HG02943 (cell line): ENCODE measurements around the gene PLXNB3.
"Not testable (repeated sequence)": the region's sequence is repeated elsewhere in the genome, so short reads cannot be mapped to it uniquely, and the experiment has no call there.

Source experiments
- ATAC-seq: cut with Tn5 transposase; IDR thresholded peaks from one replicate; pipeline ENCODE4 v1.9.1; 2021; ENCODE audit warnings: mild to moderate bottlenecking, low read depth, moderate library complexity; ENCODE audit not compliant: unreplicated experiment

PLXNB3 gene

DNA sequence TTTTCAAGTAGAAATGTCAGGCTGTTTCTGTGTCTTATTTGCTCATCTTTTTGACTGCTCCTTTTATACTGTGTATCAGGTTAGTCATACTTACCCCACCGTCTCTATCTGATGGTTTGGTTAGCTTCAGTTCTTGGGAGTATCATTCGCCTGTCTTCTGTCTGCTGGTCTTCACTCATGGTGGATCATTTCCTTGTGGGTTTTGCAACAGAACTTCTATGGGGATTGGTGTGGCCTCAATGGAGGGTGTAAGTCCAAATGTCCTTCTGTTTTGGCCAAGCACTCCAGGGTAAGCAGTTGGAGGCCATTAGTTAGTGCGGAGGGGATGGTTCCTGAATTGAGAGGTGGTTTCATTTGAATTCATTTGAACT, 32.2 kb upstream of the PLXNB3 start:
- ATAC-seq, result no peak

DNA sequence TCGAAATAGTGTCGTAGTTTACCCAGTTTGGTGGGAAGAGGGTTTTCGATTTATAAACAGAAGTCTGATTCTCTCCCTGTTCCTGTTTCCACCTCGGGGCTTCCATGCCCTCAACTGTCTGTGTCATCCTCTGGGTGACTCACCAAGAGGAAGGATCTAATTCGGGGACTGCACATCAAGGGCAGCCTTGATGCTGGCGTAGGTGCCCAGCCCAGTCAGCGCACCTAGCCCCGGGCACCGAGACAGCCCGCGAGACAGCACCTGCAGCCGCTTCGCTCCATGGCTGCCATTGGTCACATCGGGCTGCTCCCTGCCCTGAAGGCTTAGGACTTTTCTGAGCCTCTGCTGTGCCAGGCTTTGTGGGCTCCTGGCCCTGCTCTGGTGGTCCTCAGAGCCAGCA, 31.6 kb upstream of the PLXNB3 start:
- ATAC-seq, result no peak

DNA sequence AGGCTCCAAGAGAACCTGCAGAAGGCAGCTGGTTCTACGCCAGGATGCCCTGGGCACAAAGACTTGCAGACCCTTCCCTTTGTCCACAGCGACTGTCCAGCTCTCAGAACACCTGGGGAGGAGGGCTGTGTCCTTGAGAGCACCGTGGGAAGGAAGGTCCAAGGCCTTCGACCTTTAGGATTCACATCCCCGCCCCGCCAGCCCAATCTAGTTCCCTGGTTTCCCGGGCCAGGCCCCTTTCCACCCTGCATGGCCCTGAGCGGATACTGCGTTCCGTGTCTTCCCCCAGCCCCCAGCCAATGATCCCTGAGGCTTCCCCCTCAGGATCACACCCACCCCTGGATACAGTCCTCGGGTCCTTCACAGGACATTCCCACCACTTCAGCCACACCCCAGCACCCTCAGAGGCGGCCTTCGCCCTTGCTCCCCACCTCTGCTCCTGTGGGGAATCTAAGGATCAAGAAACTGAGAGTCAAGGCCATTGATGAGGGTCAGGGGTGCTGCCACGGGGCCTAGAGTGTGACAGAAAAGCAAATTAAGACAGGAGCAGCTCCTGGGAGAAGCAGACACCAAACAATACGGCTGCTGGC, 30.3 kb upstream of the PLXNB3 start:
- no peak for ATAC-seq

DNA sequence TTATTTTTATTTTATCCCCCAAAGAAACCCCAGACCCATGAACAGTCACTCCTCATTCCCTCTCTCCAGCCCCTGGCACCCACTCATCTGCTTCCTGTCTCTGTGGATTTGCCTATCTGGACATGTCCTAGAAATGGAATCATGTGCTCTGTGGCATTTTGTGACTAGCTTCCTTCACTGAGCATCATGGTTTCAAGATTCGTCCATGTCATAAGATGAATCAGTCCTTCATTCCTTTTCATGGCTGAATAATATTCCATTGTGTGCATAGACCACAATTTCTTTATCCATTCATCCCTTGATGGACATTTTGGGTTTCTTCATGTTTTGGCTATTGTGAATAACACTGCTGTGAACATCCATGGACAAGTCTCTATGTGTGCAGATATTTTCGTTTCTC, 29.2 kb upstream of the PLXNB3 start:
- ATAC-seq, result no peak

DNA sequence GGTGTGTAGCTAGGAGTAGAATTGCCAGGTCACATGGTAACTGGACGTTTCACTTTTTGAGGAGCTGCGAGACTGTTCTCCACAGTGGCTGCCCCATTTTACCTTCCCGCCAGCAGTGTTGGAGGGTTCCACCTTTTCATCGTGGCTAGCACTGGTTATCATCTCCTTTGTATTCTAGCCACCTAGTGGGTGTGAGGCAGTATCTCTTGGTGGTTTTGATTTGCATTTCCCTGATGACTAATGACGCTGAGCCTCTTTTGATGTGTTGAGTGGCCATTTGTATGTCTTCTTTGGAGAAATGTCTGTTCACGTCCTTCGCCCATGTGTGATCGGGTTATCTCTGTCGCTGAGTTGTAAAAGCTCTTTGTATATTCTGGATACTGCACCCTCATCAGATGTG, 28.8 kb upstream of the PLXNB3 start:
- ATAC-seq, result no peak

DNA sequence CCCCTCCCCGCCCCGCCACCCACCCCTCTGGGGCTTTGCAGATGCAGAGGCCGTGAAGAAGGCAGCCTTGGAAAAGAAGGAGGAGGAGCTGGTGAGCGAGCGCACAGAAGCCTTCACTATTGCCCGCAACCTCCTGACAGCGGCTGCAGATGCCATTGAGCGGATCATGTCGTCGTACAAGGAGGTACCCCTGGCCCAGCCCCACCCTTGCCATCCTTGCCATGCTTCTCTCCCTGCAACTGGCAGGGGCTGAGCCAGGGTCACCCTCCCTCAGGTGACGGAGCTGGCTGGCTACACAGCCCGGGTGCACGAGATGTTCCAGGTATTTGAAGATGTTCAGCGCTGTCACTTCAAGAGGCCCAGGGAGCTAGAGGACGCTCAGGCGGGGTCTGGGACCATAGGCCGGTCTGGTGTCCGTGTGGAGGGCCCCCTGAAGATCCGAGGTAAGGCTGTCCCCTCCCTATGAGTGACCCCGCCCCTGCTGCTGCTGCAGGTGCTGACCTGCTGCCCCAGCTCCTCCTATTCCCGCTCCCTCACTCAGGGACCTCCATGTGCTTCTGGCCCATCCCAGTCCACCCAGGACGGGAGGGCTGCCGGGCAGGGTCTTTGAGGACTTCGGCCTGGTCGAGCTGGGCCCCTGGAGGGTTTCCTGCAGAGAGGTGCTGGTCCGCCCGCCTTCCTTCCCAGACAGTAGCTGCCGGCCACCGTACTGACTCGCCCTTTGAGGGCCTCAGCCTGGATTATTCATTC, 27.8 kb upstream of the PLXNB3 start:
- ATAC-seq, result no peak

DNA sequence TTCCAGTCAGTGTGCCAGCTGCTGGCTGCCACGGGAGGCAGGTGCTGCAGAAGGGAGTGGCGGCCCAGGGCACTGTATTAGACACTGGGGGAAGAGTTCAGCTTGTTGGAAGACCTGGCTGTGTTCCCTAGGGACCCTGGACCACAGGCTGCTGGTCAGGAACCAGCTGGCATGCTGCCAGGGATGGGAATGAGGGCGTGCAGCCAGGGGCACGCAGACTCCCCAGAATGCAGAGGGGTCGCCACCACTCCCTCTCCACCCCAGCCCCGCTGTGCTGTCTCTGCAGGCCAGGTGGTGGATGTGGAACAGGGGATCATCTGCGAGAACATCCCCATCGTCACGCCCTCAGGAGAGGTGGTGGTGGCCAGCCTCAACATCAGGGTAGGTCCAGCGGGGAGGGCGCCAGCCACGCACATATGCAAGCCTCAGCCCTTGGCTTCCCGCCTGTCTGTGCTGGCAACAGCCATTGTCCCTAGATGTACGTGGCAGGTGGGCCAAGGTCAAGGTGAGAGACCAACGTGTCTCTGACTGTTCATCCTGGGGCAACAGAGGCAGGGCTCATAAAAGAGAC, 27.1 kb upstream of the PLXNB3 start:
- ATAC-seq, result no peak

DNA sequence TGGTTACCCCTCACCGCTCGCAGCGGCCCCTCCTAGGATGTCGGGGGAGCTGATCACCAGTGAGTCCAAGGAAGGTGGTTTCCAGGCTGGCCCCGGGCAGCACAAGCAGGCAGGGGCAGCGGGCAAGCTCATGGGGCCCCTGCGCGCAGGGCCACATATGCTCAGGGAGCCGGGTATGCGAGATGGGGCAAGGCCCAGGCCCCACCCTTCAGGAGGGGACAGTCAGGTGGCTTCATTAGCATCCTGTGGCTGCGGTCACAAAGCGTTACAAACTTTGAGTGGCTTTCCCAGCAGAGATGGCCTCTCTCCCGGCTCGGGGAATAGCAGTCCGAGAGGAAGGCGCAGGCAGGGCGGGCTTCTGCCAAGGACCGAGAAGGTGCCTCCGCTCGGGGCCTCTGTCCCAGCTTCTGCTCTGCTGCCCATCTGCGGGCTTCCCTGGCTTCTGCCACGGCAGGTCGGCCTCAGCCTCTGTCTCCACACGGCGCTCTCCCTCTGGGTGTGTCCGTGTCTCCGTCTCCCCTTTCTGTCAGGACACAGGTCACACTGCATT, 25.9 kb upstream of the PLXNB3 start:
- no peak for ATAC-seq

DNA sequence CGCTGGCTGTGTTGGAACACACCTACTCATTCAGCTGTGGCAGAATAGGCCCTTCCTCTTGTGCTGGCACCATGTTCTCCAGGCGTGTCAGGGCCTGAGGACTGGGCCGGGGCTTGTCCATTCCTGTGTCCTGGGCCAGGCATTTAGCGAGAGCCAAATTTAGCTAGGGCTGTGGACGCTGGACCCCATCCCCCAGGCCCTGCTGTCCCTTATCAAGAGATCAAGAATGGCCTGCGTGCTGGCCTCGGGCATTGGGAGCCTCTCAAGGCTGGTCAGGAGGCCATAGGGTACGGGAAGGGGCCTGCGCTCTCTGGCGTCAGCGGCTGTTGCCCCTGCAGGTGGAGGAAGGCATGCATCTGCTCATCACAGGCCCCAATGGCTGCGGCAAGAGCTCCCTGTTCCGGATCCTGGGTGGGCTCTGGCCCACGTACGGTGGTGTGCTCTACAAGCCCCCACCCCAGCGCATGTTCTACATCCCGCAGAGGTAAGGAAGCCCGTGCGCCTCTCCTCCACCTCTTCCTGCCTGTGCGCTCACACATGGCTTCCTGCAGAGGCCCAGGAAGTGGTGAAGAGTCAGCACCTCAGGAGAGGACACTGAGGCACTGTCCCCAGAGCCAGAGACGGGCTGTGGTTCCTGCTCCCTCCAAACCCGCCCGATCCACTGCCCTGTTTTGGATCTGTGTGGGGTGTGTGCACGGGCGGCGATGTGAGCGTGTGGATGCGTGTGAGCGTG, 24.1 kb upstream of the PLXNB3 start:
- no peak for ATAC-seq

DNA sequence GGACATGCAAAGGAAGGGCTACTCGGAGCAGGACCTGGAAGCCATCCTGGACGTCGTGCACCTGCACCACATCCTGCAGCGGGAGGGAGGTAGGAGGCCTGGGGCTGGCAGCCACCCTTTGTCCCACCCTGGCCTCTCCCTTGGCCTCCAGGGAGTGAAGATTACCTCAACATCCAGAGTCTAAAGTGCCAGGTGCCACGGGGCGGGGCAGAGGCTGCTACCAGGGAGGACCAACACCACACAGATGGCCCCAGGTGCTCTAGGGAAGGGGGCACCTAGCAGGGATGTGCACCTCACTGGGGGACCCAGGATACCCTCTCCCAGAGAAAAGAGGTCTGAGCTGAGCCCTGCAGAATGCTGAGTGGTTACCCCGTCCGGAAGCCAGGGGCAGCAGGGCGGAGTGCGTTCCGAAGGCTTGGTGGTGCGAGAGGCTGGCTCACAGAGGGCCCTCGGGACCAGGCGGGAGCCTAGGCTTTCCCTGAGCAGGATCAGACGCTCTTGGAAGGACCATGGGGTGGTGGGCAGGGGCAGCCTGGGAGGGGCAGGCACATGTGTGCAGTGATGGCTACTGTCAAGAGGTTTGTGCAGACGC, 23.3 kb upstream of the PLXNB3 start:
- ATAC-seq, result no peak

DNA sequence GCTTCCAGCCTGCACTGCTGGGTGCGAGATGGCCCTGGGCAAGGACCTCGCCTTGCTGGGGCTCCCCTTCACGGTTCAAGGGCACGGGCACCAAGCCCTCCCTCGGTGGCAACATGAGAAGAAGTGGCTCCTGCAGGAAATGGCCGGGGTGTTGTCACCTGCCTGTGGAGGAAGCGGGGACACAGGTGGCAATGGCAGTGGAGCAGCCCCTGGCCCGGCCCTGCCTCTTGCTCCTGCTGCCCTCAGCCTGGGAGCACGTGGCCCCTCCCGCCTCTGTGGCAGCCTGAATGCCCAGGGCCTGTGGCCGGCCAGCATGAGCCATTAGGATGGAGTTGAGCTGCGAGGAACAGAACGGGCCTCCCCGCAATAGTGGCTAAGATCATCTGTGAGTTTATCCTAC, 22.6 kb upstream of the PLXNB3 start:
- no peak for ATAC-seq

DNA sequence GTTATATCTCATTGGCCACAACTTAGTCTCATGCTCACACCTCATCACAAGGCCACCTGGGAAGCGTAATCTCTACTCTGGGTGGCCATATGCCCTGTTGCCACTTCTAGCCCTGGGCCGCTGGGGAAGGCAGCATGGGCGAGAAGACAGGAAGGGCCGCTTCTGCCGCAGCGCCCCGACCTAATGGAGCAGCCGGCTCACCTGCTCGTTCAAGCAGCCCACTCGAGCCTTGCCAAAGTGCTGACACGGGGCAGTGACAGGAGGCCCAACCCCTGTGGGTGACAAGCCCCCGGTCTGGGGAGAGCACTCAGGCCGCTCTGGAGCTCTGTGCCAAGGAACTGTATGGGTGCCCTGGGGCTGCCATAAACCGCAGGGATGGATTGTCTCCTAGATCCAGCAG, 21.9 kb upstream of the PLXNB3 start:
- ATAC-seq, result not testable (repeated sequence)

DNA sequence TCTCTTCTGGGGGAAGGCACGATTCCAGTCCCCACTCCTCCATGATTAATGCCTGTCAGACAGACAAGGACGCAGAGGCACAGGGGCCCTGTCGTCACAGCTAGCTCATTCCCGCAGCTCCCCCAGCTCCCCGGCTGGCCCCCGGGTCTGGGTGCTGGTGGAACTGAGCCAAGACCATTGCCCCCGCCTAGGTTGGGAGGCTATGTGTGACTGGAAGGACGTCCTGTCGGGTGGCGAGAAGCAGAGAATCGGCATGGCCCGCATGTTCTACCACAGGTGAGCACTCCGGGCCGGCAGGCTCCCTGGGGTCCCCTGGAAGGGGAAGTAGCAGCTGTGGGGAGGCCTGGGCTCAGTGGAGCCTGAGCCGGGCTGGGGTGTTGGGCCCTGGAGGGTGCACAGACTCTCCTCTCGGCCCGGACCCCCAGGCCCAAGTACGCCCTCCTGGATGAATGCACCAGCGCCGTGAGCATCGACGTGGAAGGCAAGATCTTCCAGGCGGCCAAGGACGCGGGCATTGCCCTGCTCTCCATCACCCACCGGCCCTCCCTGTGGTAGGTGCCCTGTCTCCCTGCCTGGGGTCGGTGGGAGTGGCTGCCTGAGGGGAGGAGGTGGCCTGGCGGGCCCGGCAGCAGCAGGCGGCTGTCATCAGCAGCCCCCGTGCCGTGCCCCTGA, 21.1 kb upstream of the PLXNB3 start:
- ATAC-seq, result not testable (repeated sequence)

DNA sequence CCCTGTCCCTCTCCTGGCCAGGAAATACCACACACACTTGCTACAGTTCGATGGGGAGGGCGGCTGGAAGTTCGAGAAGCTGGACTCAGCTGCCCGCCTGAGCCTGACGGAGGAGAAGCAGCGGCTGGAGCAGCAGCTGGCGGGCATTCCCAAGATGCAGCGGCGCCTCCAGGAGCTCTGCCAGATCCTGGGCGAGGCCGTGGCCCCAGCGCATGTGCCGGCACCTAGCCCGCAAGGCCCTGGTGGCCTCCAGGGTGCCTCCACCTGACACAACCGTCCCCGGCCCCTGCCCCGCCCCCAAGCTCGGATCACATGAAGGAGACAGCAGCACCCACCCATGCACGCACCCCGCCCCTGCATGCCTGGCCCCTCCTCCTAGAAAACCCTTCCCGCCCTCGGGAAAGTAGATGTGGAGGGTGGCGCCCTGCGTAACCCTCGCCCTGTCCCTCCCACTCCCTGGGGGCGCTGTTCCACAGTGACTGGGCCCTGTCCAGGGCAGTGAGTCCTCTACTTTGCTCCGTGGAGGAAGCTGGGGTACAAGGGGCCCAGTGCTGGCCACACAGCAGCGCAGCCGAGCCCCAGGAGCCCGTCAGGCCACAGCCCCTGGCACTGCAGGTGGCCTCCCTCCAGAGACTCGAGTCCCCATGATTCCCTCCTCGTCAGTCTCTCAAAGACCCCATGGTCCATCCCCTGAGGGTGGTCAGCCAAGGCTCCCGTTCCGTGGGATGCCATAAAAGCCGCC, 20.4 kb upstream of the PLXNB3 start:
- ATAC-seq, result not testable (repeated sequence)

DNA sequence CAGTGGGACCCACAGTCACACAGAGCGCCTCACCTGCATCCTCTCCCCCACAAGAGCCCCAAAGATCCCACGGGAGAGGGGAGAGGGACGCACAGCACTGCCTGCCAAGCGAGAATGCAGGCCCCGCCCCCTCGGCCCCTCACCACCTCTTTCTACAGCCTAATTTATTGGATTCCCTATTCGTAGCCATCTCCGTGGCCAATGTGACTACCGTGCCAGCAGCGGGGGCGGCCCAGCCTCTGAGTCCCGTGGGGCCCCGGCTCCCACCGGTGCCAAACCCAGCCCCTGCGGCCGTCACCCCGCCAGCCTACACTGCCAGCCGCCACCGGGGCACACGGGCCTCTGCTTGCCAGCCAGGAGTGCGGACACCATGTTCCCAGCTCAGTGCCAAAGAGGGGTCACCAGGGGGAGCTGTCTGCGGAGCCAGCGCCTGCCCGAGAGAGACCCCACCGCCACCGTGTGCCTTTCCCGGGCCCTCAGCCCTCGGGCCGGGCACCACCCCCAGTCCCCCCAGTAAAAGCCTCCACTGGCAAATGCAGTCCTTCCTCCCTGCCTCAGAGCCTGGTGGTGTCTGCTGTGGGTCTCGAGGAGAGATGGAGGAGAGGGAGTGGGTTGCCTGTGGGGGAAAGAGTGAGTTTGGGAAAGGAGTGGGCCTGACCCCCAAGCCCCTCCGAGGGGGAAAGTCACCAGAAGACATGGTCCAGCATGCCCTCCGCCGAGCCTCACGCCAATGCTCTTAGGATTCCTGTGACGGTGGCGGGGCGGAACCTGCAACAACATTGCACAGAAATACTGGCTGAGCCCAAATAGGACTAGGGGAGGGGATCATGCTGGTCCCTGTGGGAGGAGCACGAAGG, 19.6 kb upstream of the PLXNB3 start:
- ATAC-seq, result no peak

DNA sequence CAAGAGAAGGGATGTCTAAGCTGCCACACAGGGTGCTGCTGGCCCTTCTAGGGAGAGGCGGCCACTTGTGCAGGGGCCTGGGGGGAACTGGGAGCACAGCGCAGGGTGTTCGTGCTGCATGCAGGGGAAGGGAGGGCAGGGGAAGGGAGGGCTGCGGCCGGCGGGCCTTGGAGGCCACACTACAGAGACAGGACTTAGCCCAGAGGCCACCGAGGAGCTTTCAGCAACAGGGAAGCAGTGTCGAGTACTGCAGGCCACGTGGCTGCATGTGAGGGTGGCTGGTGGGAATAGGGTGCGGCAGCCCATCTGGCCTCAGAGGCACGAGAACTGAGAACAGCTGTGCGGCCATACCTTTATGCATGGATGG, 19.0 kb upstream of the PLXNB3 start:
- not testable (repeated sequence) for ATAC-seq

DNA sequence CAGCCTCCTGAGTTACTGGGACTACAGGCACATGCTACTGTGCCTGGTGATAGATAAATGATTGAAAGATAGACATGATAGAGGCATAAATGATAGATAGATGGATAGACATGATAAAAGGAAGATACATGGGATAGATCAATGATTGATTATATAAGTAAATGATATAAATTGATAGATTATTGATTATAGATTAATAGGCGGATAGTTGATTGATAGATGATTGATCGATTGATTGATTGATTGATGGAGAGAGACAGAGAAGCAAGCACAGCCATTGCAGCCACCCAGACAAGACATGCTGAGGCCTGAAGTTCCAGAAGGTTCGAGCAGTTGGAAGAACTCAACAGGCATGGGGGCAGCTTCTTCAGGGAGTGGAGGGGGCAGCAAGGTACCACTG, 17.7 kb upstream of the PLXNB3 start:
- no peak for ATAC-seq

DNA sequence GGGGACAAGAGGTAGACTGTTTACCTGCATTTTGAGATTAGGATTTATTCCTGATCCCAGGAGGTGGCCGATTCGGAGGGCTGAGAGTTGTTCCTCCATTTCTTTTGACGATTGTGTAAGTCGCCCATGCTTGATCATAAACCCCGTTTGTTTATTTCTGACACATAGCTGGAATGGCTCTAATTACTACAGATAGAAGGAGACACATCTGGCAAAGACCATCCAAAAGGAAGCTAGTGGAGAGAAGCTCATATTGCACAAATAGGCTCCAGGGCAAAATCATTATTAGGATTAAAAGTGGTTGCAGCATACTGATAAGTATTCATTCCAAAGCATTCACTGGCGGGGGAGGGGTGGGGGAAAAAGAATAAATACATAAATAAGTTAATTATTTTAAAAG, 17.1 kb upstream of the PLXNB3 start:
- ATAC-seq, result not testable (repeated sequence)

DNA sequence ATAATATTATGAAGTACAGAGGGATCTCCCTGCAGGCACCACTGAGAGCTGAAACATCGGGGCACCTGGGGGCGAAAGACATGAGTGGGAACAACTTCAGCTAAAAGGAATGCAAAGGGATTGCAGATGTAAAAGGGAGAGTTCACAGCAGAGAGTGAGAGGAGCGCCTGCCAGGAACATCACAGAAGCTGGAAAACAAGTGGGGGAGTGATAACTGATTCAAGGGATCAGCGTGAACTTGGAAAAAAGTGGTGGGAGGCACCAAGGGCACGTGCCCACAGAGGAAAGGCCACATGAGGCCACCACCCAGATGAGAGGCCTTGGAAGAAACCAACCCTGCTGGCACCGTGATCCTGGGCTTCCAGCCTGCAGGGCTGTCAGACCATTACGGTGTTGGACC, 15.0 kb upstream of the PLXNB3 start:
- not testable (repeated sequence) for ATAC-seq
